K562 (cell line): ENCODE results near the gene SAMM50. TPM values are rescaled to one million over a fixed set of nuclear protein-coding genes. Genes with fewer than 3 reads are reported as not detected.

Experiments
- ATAC-seq: fragments of 200-7000 bp; cut with Tn5 transposase; 3 replicates; pipeline ENCODE4 v1.9.1; 2020; ENCODE audit warnings: moderate library complexity
- BruUV-seq: library from RNA; stranded (reverse); fragments of 400-500 nt; replicated peaks from 2 replicates; lab custom pipeline; 2021; lab: Mats Ljungman, UMichigan
- CTCF ChIA-PET: fragments of 300-600 bp; formaldehyde crosslinking; extraction: SDS; loops from one replicate; lab custom pipeline; 2021; ENCODE audit warnings: low intra/inter-chr PET ratio; lab: Yijun Ruan, JAX
- POLR2A ChIA-PET: fragments of 300-600, 350-650 bp; sonication (Branson Sonifier 250); formaldehyde crosslinking; extraction: SDS; loops from one replicate; lab custom pipeline; 2021; ENCODE audit warnings: antibody characterized with exemption, inconsistent platforms; lab: Yijun Ruan, JAX
- DNase-seq, 4 experiments: peaks; one replicate each; pipeline versions ENCODE4 v3.0.0 to v3.0.0-alpha.2; 2011 to 2018; ENCODE audit warnings: low spot score in 3 of 4, mixed read lengths in 3 of 4; ENCODE audit errors: extremely low read depth in 1 of 4
- FAIRE-seq: peaks from 2 replicates; lab custom pipeline; 2011; peaks lifted over from hg19 to GRCh38; lab: Jason Lieb, UNC
- H2AFZ ChIP-seq: 2 replicates; pipeline ENCODE4 v1.6.0; 2011; ENCODE audit warnings: low read depth, low read length, control low read depth, inconsistent platforms
- H3K27ac ChIP-seq: fragments of 200-600 bp; 3 replicates; pipeline ENCODE4 v1.8.0; 2011; ENCODE audit warnings: low read depth, mild to moderate bottlenecking, control low read depth, inconsistent platforms, low read length, moderate library complexity, mixed read lengths; ENCODE audit errors: extremely low read depth
- H3K27me3 ChIP-seq, 2 experiments: fragments of 300-600 bp in 1 of 2; 2 replicates in 1 of 2; 3 replicates in 1 of 2; pipeline versions ENCODE4 v1.6.0 to v1.8.0; 2011; ENCODE audit warnings: inconsistent platforms in 2 of 2, low read length in 2 of 2, mild to moderate bottlenecking in 1 of 2, mixed read lengths in 1 of 2, moderate library complexity in 1 of 2; ENCODE audit not compliant: control insufficient read depth in 2 of 2, insufficient read depth in 2 of 2
- H3K36me3 ChIP-seq: fragments of 300-600 bp; 3 replicates; pipeline ENCODE4 v1.8.0; 2011; ENCODE audit warnings: mild to moderate bottlenecking, low read length, inconsistent platforms; ENCODE audit not compliant: control insufficient read depth, insufficient read depth
- H3K4me1 ChIP-seq, 2 experiments: fragments of 200-600 bp in 1 of 2; replicated peaks in 1 of 2; 2 replicates in 1 of 2; 3 replicates in 1 of 2; pipeline versions ENCODE4 v1.5.1 to v1.8.0; 2011; ENCODE audit warnings: inconsistent platforms in 2 of 2, low read length in 2 of 2, mild to moderate bottlenecking in 1 of 2, mixed read lengths in 1 of 2, moderate library complexity in 1 of 2; ENCODE audit not compliant: control insufficient read depth in 2 of 2, insufficient read depth in 2 of 2
- H3K4me2 ChIP-seq: 2 replicates; pipeline ENCODE4 v1.6.1; 2011; ENCODE audit warnings: low read length, control low read depth, inconsistent platforms, mixed read lengths; ENCODE audit not compliant: insufficient read depth
- H3K4me3 ChIP-seq: fragments of 200-600 bp; sonication (generic), shearing (Covaris generic); 2 replicates; pipeline ENCODE4 v1.5.1; 2016; ENCODE audit warnings: control low read depth, inconsistent platforms
- H3K79me2 ChIP-seq: fragments of 200-600 bp; 3 replicates; pipeline ENCODE4 v1.8.0; 2011; ENCODE audit warnings: low read length, inconsistent platforms; ENCODE audit not compliant: control insufficient read depth, insufficient read depth
- H3K9ac ChIP-seq, 2 experiments: 2 replicates each; pipeline versions ENCODE4 v1.6.0 to v1.6.1; 2011; ENCODE audit warnings: low read depth in 2 of 2, low read length in 2 of 2, control low read depth in 1 of 2, inconsistent platforms in 1 of 2, mild to moderate bottlenecking in 1 of 2, mixed read lengths in 1 of 2; ENCODE audit not compliant: insufficient read depth in 1 of 2
- H3K9me1 ChIP-seq: one replicate; pipeline ENCODE4 v1.6.0; 2011; ENCODE audit warnings: inconsistent platforms, mild to moderate bottlenecking, low read length, moderate library complexity; ENCODE audit not compliant: control insufficient read depth, insufficient read depth
- H3K9me3 ChIP-seq: replicated peaks from 2 replicates; pipeline ENCODE4 v1.5.1; 2011; ENCODE audit warnings: low read depth, low read length, inconsistent platforms; ENCODE audit not compliant: control insufficient read depth, insufficient read depth
- H4K20me1 ChIP-seq: replicated peaks from 2 replicates; pipeline ENCODE4 v1.6.1; 2011; ENCODE audit warnings: low read length, inconsistent platforms, mixed read lengths; ENCODE audit not compliant: control insufficient read depth, insufficient read depth
- MLLT1 ChIP-seq, 2 experiments: fragments of 450-650 bp; IDR thresholded peaks; 2 replicates each; pipeline ENCODE4 v1.6.1; 2016
- ZNF184 ChIP-seq: sonication (generic); formaldehyde crosslinking; IDR thresholded peaks from 2 replicates; pipeline ENCODE4 v1.5.0; 2020; ENCODE audit warnings: missing genetic modification reagents
- WGBS: fragments of 100-300 bp; shearing (Covaris generic); methylation state at CpG from one replicate; pipeline ENCODE4 v1.1.6; 2016; ENCODE audit warnings: low coverage, mixed read lengths; ENCODE audit not compliant: insufficient coverage; ENCODE audit errors: missing lambda C conversion rate; 5-methylcytosine and 5-hydroxymethylcytosine counted together
- in situ Hi-C: fragments of 300-500 bp; cut with MboI; formaldehyde crosslinking; loops from 4 replicates; pipeline ENCODE4 v1.15.0; 2018; ENCODE audit warnings: inconsistent platforms, mixed read lengths
- intact Hi-C: fragments of 100-400 bp; cut with micrococcal nuclease; formaldehyde crosslinking; loops from 2 replicates; pipeline ENCODE4 v1.14.2; 2022
- polyA plus RNA-seq, 8 experiments: library from polyadenylated mRNA; depleted of rRNA in 4 of 8; stranded (reverse) in 5 of 8; unstranded in 3 of 8; fragments of >200 nt; fragmentation: Nextera tagmentation in 2 of 8; fragmentation: Illumina TruSeq in 1 of 8; extraction: Ambion mirVana in 2 of 8; extraction: Trizol in 1 of 8; gene quantifications; 2 replicates each; pipeline versions ENCODE4 v1.2.1 to v1.2.3, GENCODE V29; 2011 to 2014; ENCODE audit warnings: inconsistent platforms in 1 of 8, missing spikeins in 1 of 8
- total RNA-seq, 7 experiments: library from RNA; depleted of rRNA in 6 of 7; stranded (reverse); fragments of >200 nt in 6 of 7; fragmentation: Illumina TruSeq in 2 of 7; extraction: Trizol in 2 of 7; gene quantifications; 2 replicates each; pipeline versions ENCODE4 v1.2.1 to v1.2.3, GENCODE V29; 2011 to 2021; ENCODE audit warnings: low replicate concordance in 1 of 7
- TF ChIP-seq, protein P1 (sequence below), 2 experiments: fragments of 450-650 bp; formaldehyde crosslinking in 1 of 2; IDR thresholded peaks; 2 replicates each; pipeline versions ENCODE4 v1.4.0 to v1.6.1; 2014 to 2020; ENCODE audit warnings: mild to moderate bottlenecking in 2 of 2, borderline replicate concordance in 1 of 2, low read depth in 1 of 2

Gene SAMM50
- total and polyA plus RNA-seq, 9 of the 15 experiments (the other 6 are each of a cell fraction or from before 2014, with no cell fraction given), result 14.6 to 49.3 (median 38.1) TPM

GRCh38 chr22:43955040-43955882, at the start of gene SAMM50 (continued):
- TF ChIP-seq ZNF184 (CRISPR knock-in tag), result no peak

DNA sequence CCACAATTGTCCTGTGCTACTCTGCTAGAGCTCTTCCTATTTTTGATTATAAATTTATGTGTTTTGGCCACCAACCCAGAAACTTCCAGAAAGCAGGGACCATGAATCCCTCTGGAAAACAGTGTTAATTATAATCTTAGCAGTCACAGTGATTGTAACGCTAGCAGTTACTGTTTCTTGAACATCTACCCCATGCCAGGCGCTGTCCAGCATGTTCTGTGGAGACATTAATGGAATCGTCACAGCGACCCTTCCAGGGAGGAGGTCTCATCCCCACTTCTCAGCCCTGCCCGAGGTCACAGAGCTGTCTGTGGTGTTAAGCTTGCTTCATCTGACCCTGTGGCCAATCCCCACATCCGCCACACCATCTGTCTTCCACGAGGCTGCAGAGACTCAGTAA, 49.6 kb upstream of the SAMM50 start:
- Histone ChIP-seq H4K20me1 (no peaks in the 10 kb centered on the region), H3K4me3 (no peak overlapping the region), H3K27ac (no peak overlapping the region), H3K4me1 (no peaks in the 10 kb centered on the region; a peak in 1 of 5 replicates), H3K79me2 (no peaks in the 10 kb centered on the region), H2AFZ (no peak overlapping the region), H3K4me2 (no peak overlapping the region), H3K9me3 (no peaks in the 10 kb centered on the region), H3K9ac (no peak overlapping the region), H3K27me3 (peaks cover 0 to 9% of the 10 kb centered on the region in 2 experiments; a peak in 1 of 5 replicates), H3K36me3 (no peaks in the 10 kb centered on the region), H3K9me1 (no peaks in the 10 kb centered on the region)
- intact Hi-C loops, result no loop called here
- FAIRE-seq (no peak), DNase-seq (no peak), ATAC-seq (no peak)
- ChIA-PET POLR2A (no interaction called here), CTCF (no interaction called here)
- TF ChIP-seq, protein P1, sequence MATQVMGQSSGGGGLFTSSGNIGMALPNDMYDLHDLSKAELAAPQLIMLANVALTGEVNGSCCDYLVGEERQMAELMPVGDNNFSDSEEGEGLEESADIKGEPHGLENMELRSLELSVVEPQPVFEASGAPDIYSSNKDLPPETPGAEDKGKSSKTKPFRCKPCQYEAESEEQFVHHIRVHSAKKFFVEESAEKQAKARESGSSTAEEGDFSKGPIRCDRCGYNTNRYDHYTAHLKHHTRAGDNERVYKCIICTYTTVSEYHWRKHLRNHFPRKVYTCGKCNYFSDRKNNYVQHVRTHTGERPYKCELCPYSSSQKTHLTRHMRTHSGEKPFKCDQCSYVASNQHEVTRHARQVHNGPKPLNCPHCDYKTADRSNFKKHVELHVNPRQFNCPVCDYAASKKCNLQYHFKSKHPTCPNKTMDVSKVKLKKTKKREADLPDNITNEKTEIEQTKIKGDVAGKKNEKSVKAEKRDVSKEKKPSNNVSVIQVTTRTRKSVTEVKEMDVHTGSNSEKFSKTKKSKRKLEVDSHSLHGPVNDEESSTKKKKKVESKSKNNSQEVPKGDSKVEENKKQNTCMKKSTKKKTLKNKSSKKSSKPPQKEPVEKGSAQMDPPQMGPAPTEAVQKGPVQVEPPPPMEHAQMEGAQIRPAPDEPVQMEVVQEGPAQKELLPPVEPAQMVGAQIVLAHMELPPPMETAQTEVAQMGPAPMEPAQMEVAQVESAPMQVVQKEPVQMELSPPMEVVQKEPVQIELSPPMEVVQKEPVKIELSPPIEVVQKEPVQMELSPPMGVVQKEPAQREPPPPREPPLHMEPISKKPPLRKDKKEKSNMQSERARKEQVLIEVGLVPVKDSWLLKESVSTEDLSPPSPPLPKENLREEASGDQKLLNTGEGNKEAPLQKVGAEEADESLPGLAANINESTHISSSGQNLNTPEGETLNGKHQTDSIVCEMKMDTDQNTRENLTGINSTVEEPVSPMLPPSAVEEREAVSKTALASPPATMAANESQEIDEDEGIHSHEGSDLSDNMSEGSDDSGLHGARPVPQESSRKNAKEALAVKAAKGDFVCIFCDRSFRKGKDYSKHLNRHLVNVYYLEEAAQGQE (IDR thresholded peaks at IDR 0.05; ENCODE audit: borderline replicate concordance), result peak; percentile 19; the same call in 1 of the 2 replicates
- TF ChIP-seq, protein P1 (CRISPR knock-in tag; IDR thresholded peaks at IDR 0.05; ENCODE audit: low read depth), result no peak
- TF ChIP-seq MLLT1 (IDR thresholded peaks at IDR 0.05), result no peak
- 0% methylated on average over 6 of the region's 7 CpGs for WGBS
- no TSS peak for BruUV-seq
- in situ Hi-C loops, result no loop called here
